ENCODE data around the gene CXCL13.

DNA sequence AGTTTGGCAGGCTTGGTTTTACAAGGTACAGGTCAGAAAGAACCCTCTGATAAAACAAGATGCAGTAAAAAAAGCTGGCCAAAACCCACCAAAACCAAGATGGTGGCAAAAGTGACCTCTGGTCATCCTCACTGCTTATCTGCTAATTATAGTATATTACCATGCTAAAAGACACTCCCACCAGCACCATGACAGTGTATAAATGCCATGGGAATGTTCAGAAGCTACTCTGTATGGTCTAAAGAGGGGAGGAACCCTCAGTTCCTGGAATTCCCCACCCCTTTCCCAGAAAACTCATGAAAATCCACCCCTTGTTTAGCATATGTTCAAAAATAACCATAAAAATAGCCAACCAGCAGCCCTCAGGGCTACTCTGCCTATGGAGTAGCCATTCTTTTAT is 38.1 kb upstream of the CXCL13 start:
- TF ChIP-seq EZH2 (IDR thresholded peaks at IDR 0.05; ENCODE audit: insufficient read depth, poor library complexity, severe bottlenecking): no peak
- TF ChIP-seq EZH2phosphoT487 (IDR thresholded peaks at IDR 0.05; ENCODE audit: insufficient read depth, low read depth): no peak
